Retinal pigment epithelial cell (primary cell): ENCODE data around the gene TAF11L12.
"Not testable (repeated sequence)": the region's sequence is repeated elsewhere in the genome, so short reads cannot be mapped to it uniquely, and the experiment has no call there.

Source experiments
- DNase-seq: peaks from one replicate; pipeline ENCODE4 v3.0.0-alpha.2; 2010; ENCODE audit warnings: low read depth
- H3K4me3 ChIP-seq: 2 replicates; pipeline ENCODE4 v1.5.1; 2011; ENCODE audit warnings: mild to moderate bottlenecking, low read length, control low read depth, moderate library complexity
- CTCF ChIP-seq: conservative IDR thresholded peaks from 2 replicates; pipeline ENCODE4 v1.5.1; 2011; ENCODE audit warnings: low read depth, low read length, control low read depth, inconsistent platforms

TAF11L12 gene

GRCh38 chr5:17610092-17610491 is at the start of gene TAF11L12:
TAF11L12 (plus strand) TSS chr5:17610392.
- not testable (repeated sequence) for H3K4me3 ChIP-seq, DNase-seq

GRCh38 chr5:17585658-17586057 is 24.5 kb upstream of the TAF11L12 start, which contains the start of gene TAF11L7:
TAF11L7 (minus strand) TSS chr5:17585758.
- DNase-seq, H3K4me3 ChIP-seq: not testable (repeated sequence)

GRCh38 chr5:17590860-17591259 is 19.3 kb upstream of the TAF11L12 start, which contains the start of gene TAF11L8:
TAF11L8 (minus strand) TSS chr5:17590960.
- not testable (repeated sequence) for H3K4me3 ChIP-seq, DNase-seq

- DNase-seq, H3K4me3 ChIP-seq: not testable (repeated sequence)
Measured at GRCh38 chr5:17594255-17594654, 15.9 kb upstream of the TAF11L12 start, which contains the start of gene TAF11L9. TAF11L9 (minus strand) TSS chr5:17594394.

GRCh38 chr5:17597728-17598127 is 12.5 kb upstream of the TAF11L12 start, which contains the start of gene TAF11L10:
TAF11L10 (minus strand) TSS chr5:17597828.
- not testable (repeated sequence) for H3K4me3 ChIP-seq, DNase-seq

GRCh38 chr5:17603880-17604279 is 6.3 kb upstream of the TAF11L12 start, which contains the start of gene TAF11L11:
TAF11L11 (plus strand) TSS chr5:17604183.
- DNase-seq, H3K4me3 ChIP-seq: not testable (repeated sequence)

- no peak for DNase-seq
- H3K4me3 ChIP-seq, result no peak overlapping the region
- no peak for TF ChIP-seq CTCF
Measured at GRCh38 chr5:17604951-17605350, 5.2 kb upstream of the TAF11L12 start.

GRCh38 chr5:17607461-17607860 is 2.7 kb upstream of the TAF11L12 start:
- not testable (repeated sequence) for DNase-seq, H3K4me3 ChIP-seq

GRCh38 chr5:17614872-17615605 is 4.8 kb downstream of the TAF11L12 start:
- no peak for TF ChIP-seq CTCF
- DNase-seq, result no peak
- no peak overlapping the region for H3K4me3 ChIP-seq

- no peak for DNase-seq
- TF ChIP-seq CTCF, result no peak
- no peak overlapping the region for H3K4me3 ChIP-seq
Measured at GRCh38 chr5:17619354-17619753, 9.2 kb downstream of the TAF11L12 start.

GRCh38 chr5:17620627-17621026 is 10.4 kb downstream of the TAF11L12 start:
- H3K4me3 ChIP-seq, result no peak overlapping the region
- DNase-seq, result no peak
- no peak for TF ChIP-seq CTCF
